Mammary epithelial cell (primary cell): Measurements from ENCODE around the gene DIPK1A.

Source experiments
- EZH2 ChIP-seq: IDR thresholded peaks from 2 replicates; pipeline ENCODE4 v1.6.1; 2012; ENCODE audit warnings: low read length, inconsistent platforms, borderline replicate concordance
- TF ChIP-seq, protein P1 (sequence below), 2 donors: IDR thresholded peaks in 1 of 2; conservative IDR thresholded peaks in 1 of 2; 2 replicates each; pipeline ENCODE4 v1.5.1; 2011 to 2012; ENCODE audit warnings: inconsistent platforms in 2 of 2, low read length in 2 of 2, mild to moderate bottlenecking in 2 of 2, control low read depth in 1 of 2, low read depth in 1 of 2; ENCODE audit not compliant: insufficient read depth in 1 of 2; ENCODE audit errors: extremely low read depth in 1 of 2

DNA sequence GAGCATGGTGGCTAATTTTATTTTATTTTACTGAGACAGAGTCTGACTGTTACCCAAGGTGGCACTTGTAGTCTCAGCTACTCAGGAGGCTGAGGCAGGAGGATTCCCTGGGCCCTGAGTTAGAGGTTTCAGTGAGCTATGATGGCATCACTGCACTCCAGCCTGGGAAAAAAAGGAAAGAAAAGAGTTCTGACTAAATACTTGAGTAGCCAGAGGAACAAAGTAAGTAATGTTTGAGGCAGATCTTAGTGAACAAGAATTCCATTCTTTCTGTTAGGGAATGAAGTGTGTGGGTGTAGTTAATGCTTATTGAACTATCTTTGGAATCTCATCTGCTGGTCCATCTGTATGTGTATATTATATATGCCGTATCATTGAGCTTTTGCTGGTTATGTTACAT, 163.3 kb downstream of the DIPK1A start:
- TF ChIP-seq, protein P1, sequence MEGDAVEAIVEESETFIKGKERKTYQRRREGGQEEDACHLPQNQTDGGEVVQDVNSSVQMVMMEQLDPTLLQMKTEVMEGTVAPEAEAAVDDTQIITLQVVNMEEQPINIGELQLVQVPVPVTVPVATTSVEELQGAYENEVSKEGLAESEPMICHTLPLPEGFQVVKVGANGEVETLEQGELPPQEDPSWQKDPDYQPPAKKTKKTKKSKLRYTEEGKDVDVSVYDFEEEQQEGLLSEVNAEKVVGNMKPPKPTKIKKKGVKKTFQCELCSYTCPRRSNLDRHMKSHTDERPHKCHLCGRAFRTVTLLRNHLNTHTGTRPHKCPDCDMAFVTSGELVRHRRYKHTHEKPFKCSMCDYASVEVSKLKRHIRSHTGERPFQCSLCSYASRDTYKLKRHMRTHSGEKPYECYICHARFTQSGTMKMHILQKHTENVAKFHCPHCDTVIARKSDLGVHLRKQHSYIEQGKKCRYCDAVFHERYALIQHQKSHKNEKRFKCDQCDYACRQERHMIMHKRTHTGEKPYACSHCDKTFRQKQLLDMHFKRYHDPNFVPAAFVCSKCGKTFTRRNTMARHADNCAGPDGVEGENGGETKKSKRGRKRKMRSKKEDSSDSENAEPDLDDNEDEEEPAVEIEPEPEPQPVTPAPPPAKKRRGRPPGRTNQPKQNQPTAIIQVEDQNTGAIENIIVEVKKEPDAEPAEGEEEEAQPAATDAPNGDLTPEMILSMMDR (conservative IDR thresholded peaks at IDR 0.05 in 1 of 2, IDR thresholded peaks at IDR 0.05 in 1 of 2; ENCODE audit: extremely low read depth in 1 of 2, insufficient read depth in 1 of 2, low read depth in 1 of 2, low read length in 2 of 2), result no peak
- no peak for TF ChIP-seq EZH2
